Trophoblast cell (in vitro differentiated cells and primary cell): ENCODE data around the gene OBP2A.

Experiments used
- DNase-seq, 2 donors: peaks; one replicate each; pipeline ENCODE4 v3.0.0-alpha.2; 2016
- H2AFZ ChIP-seq: 2 replicates; pipeline ENCODE4 v1.6.1; 2013; ENCODE audit warnings: low read length, moderate library complexity, mild to moderate bottlenecking; ENCODE audit not compliant: insufficient read depth, poor library complexity
- H2AK5ac ChIP-seq: 2 replicates; pipeline ENCODE4 v1.6.1; 2013; ENCODE audit warnings: mild to moderate bottlenecking, low read length
- H2BK120ac ChIP-seq: 2 replicates; pipeline ENCODE4 v1.6.1; 2013; ENCODE audit warnings: low read length, mild to moderate bottlenecking, moderate library complexity; ENCODE audit not compliant: insufficient read depth, poor library complexity
- H2BK12ac ChIP-seq: 2 replicates; pipeline ENCODE4 v1.6.1; 2013; ENCODE audit warnings: mild to moderate bottlenecking, low read length, moderate library complexity
- H2BK5ac ChIP-seq: 2 replicates; pipeline ENCODE4 v1.6.1; 2013; ENCODE audit warnings: low read length, low read depth, moderate library complexity, mild to moderate bottlenecking; ENCODE audit not compliant: poor library complexity
- H3K14ac ChIP-seq: 2 replicates; pipeline ENCODE4 v1.6.1; 2013; ENCODE audit warnings: mild to moderate bottlenecking, low read length
- H3K18ac ChIP-seq: 2 replicates; pipeline ENCODE4 v1.6.1; 2013; ENCODE audit warnings: mild to moderate bottlenecking, low read length
- H3K23ac ChIP-seq: 2 replicates; pipeline ENCODE4 v1.6.1; 2013; ENCODE audit warnings: low read length
- H3K27ac ChIP-seq: 2 replicates; pipeline ENCODE4 v1.5.1; 2013; ENCODE audit warnings: low read depth, mild to moderate bottlenecking, inconsistent platforms, low read length, moderate library complexity
- H3K27me3 ChIP-seq: 2 replicates; pipeline ENCODE4 v1.6.1; 2013; ENCODE audit warnings: inconsistent platforms, mild to moderate bottlenecking, low read length, moderate library complexity; ENCODE audit not compliant: insufficient read depth
- H3K36me3 ChIP-seq, 2 experiments: 1 replicate in 1 of 2; 2 replicates in 1 of 2; pipeline ENCODE4 v1.6.1; 2013; ENCODE audit warnings: low read length in 2 of 2, mild to moderate bottlenecking in 2 of 2, moderate library complexity in 1 of 2; ENCODE audit not compliant: insufficient read depth in 2 of 2, control insufficient read depth in 1 of 2
- H3K4ac ChIP-seq: 2 replicates; pipeline ENCODE4 v1.6.1; 2013; ENCODE audit warnings: low read depth, mild to moderate bottlenecking, low read length, moderate library complexity
- H3K4me1 ChIP-seq, 2 experiments: 1 replicate in 1 of 2; 2 replicates in 1 of 2; pipeline ENCODE4 v1.6.1; 2013; ENCODE audit warnings: low read length in 2 of 2, mild to moderate bottlenecking in 2 of 2, moderate library complexity in 1 of 2; ENCODE audit not compliant: insufficient read depth in 2 of 2, control insufficient read depth in 1 of 2
- H3K4me2 ChIP-seq: 2 replicates; pipeline ENCODE4 v1.6.1; 2013; ENCODE audit warnings: inconsistent platforms, mild to moderate bottlenecking, low read length, moderate library complexity
- H3K4me3 ChIP-seq: 2 replicates; pipeline ENCODE4 v1.5.1; 2013; ENCODE audit warnings: mild to moderate bottlenecking, low read depth, low read length, inconsistent platforms
- H3K79me1 ChIP-seq: one replicate; pipeline ENCODE4 v1.6.1; 2013; ENCODE audit warnings: low read length
- H3K79me2 ChIP-seq: 2 replicates; pipeline ENCODE4 v1.6.1; 2013; ENCODE audit warnings: low read length, mild to moderate bottlenecking; ENCODE audit not compliant: control insufficient read depth, insufficient read depth, poor library complexity
- H3K9ac ChIP-seq: 2 replicates; pipeline ENCODE4 v1.6.1; 2013; ENCODE audit warnings: mild to moderate bottlenecking, low read length
- H3K9me3 ChIP-seq: 2 replicates; pipeline ENCODE4 v1.6.1; 2013; ENCODE audit warnings: low read depth, mild to moderate bottlenecking, control low read depth, inconsistent platforms, low read length; ENCODE audit not compliant: insufficient read depth
- H4K12ac ChIP-seq: 2 replicates; pipeline ENCODE4 v1.6.1; 2013; ENCODE audit warnings: low read depth, mild to moderate bottlenecking, low read length, moderate library complexity
- H4K8ac ChIP-seq: 2 replicates; pipeline ENCODE4 v1.6.1; 2013; ENCODE audit warnings: low read depth, mild to moderate bottlenecking, low read length, moderate library complexity
- H4K91ac ChIP-seq: one replicate; pipeline ENCODE4 v1.6.1; 2013; ENCODE audit warnings: low read depth, mild to moderate bottlenecking, low read length, moderate library complexity
- WGBS: extraction: QIAGEN DNeasy Blood & Tissue Kit; methylation state at CpG from one replicate; pipeline ENCODE4 v1.1.7; 2013; ENCODE audit warnings: missing lambda C conversion rate; ENCODE audit not compliant: insufficient read length, insufficient coverage; ENCODE audit errors: extremely low coverage; 5-methylcytosine and 5-hydroxymethylcytosine counted together

OBP2A gene

DNA sequence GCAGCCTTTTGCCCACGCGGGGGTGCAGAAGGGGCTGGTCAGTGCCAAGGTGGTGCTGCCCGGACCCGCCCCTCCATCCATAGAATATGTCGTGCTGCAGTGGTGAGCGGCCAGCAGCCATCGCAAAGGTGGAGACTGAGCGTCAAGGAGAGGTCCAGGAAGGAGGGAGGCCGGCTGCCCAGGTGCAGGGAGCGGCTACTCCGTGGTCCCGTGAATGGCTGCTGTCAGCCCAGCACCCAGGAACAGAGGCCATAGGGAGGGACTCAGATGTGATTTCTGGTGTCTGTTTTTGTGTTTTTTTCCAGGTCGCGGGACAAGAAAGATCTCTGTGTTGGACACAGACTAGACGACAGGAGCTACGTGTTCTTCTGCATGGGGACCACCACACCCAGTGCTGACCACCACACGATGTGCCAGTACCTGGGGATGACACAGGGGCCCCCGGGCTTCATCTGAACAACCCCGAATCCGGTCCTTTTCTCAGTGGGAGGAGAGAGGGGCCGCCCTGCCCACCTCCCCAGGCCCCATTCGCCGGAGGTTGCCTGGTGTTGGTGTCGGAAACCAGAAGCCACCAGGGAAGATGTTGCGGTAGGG, 44.7 kb downstream of the OBP2A start:
- Histone ChIP-seq H3K4me2 (no peak overlapping the region), H2AFZ (no peak overlapping the region), H3K14ac (no peak overlapping the region), H2AK5ac (no peak overlapping the region), H3K18ac (no peak overlapping the region), H4K12ac (no peak overlapping the region), H2BK5ac (no peak overlapping the region), H3K79me2 (no peaks in the 10 kb centered on the region), H2BK120ac (no peak overlapping the region), H2BK12ac (no peak overlapping the region), H4K91ac (no peak overlapping the region), H3K9me3 (peaks cover 2% of the 10 kb centered on the region), H4K8ac (no peak overlapping the region), H3K4me1 (peaks cover 0 to 2% of the 10 kb centered on the region in 2 experiments), H3K4me3 (no peak overlapping the region), H3K27me3 (no peaks in the 10 kb centered on the region), H3K27ac (no peak overlapping the region), H3K79me1 (no peaks in the 10 kb centered on the region), H3K4ac (no peak overlapping the region), H3K23ac (no peak overlapping the region), H3K9ac (no peak overlapping the region), H3K36me3 (no peaks in the 10 kb centered on the region)
- no peak for DNase-seq
- WGBS = no CpG with 5 or more reads among the region's 25 CpGs

DNA sequence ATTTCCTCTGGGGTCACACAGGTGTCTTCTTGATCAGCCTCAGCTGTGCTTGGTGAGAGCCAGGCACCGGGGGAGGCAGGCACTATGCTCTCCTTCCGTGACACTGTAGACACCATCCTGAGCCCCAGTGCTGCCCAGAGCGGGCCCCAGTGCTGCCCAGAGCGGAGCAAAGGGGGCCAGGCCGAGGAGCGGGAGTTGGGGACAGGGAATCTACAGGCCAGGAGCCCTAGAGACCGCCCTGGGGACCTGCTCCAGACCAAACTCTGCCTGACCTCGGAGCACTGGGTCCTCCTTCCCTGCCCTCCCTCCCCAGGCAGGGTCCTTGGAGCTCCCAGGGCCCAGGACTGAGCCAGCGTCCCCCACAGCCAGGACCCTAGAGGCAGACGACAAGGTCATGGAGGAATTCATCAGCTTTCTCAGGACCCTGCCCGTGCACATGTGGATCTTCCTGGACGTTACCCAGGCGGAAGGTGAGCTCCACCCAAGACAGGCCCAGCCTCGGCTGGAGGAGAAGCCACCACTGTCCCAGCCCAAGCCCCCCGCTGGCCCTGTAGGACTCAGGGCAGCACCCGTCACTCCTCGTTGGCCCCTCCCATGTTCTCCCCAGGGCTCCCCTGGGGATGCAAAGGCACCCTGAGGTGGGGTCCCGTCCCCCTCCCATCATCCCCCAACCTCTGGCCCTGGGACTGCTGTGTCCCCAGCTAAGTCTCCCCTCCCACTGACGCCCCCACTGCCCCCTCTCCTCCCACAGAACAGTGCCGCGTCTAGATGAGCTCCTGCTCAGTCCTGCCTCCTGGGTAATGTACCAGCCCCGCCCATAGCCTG, 45.8 kb downstream of the OBP2A start:
- H2BK5ac ChIP-seq = no peak overlapping the region

DNA sequence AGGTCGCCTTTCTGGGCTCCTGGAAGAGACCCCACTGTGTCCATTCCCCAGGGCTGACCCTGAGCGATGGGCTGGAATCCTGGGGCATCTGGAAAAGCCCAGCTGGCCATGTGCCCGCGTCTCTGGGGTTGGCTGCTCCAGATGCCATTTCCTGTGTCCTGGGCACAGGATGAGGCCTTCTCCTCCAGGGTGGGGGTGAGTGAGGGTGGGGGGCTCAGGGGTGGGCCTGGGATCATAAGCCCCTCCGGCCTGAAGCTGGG, 46.3 kb downstream of the OBP2A start:
- H4K12ac ChIP-seq = no peak overlapping the region
- no peak overlapping the region for H3K9ac ChIP-seq
- H3K4me1 ChIP-seq = no peaks in the 10 kb centered on the region
- no peak overlapping the region for H2BK5ac ChIP-seq
- H3K4me2 ChIP-seq = no peak overlapping the region
- H3K79me1 ChIP-seq = no peaks in the 10 kb centered on the region
- peaks cover 2% of the 10 kb centered on the region for H3K9me3 ChIP-seq
- no peak overlapping the region for H3K18ac ChIP-seq
- no peak overlapping the region for H3K4ac ChIP-seq
- H3K27ac ChIP-seq = no peak overlapping the region
- no peak overlapping the region for H4K91ac ChIP-seq
- no peak overlapping the region for H4K8ac ChIP-seq
- no peak overlapping the region for H2BK12ac ChIP-seq
- H3K36me3 ChIP-seq = no peaks in the 10 kb centered on the region
- no peak overlapping the region for H3K23ac ChIP-seq
- no peaks in the 10 kb centered on the region for H3K79me2 ChIP-seq
- no peak overlapping the region for H3K14ac ChIP-seq
- H2AK5ac ChIP-seq = no peak overlapping the region
- WGBS = no CpG with 5 or more reads among the region's 5 CpGs
- no peak for DNase-seq
- H3K27me3 ChIP-seq = no peaks in the 10 kb centered on the region
- H3K4me3 ChIP-seq = no peak overlapping the region
- no peak overlapping the region for H2AFZ ChIP-seq
- H2BK120ac ChIP-seq = no peak overlapping the region

More for the DNA sequence above, 45.8 kb downstream of the OBP2A start:
- H2AK5ac ChIP-seq = no peak overlapping the region
- no peak overlapping the region for H4K12ac ChIP-seq
- H2BK120ac ChIP-seq = no peak overlapping the region
- no peak overlapping the region for H3K4me3 ChIP-seq
- H3K79me2 ChIP-seq = no peaks in the 10 kb centered on the region
- H3K9me3 ChIP-seq = peaks cover 2% of the 10 kb centered on the region
- no peaks in the 10 kb centered on the region for H3K36me3 ChIP-seq
- no peak overlapping the region for H3K9ac ChIP-seq
- H3K4me2 ChIP-seq = no peak overlapping the region
- H3K79me1 ChIP-seq = no peaks in the 10 kb centered on the region
- no CpG with 5 or more reads among the region's 22 CpGs for WGBS
- no peak overlapping the region for H3K18ac ChIP-seq
- H4K8ac ChIP-seq = no peak overlapping the region
- H3K23ac ChIP-seq = no peak overlapping the region
- H3K27me3 ChIP-seq = no peaks in the 10 kb centered on the region
- no peak overlapping the region for H3K4ac ChIP-seq
- H2BK12ac ChIP-seq = no peak overlapping the region
- H3K14ac ChIP-seq = no peak overlapping the region
- no peak for DNase-seq
- H4K91ac ChIP-seq = no peak overlapping the region
- peaks cover 0 to 2% of the 10 kb centered on the region in 2 experiments for H3K4me1 ChIP-seq
- no peak overlapping the region for H3K27ac ChIP-seq
- no peak overlapping the region for H2AFZ ChIP-seq

DNA sequence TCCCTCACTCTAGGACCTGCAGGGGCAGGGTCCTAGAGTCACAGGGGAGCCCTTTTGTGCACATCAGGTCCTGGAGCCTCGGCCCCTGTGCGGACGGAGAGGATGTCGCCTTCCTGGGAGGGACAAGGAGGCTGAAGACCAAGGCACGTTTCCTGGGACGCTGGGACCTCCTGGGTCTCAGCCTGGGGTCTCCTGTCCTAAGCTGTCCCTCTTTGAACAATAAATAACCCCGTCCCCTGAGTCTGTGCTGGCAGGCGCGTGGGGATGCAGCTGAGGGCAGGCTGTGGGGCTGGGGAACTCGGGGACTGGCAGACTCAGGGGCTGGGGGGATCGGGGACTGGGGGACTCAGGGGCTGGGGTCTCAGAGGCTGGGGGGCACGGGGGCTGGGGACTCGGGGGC, 46.7 kb downstream of the OBP2A start:
- DNase-seq = no peak
- H3K27ac ChIP-seq = no peak overlapping the region
- no peak overlapping the region for H3K9ac ChIP-seq
- H3K4me1 ChIP-seq = no peaks in the 10 kb centered on the region
- no peak overlapping the region for H2AK5ac ChIP-seq
- H3K36me3 ChIP-seq = no peaks in the 10 kb centered on the region
- no peak overlapping the region for H2BK5ac ChIP-seq
- H4K12ac ChIP-seq = no peak overlapping the region
- no peaks in the 10 kb centered on the region for H3K79me2 ChIP-seq
- H3K18ac ChIP-seq = no peak overlapping the region
- H3K23ac ChIP-seq = no peak overlapping the region
- H2AFZ ChIP-seq = no peak overlapping the region
- H2BK12ac ChIP-seq = no peak overlapping the region
- no peak overlapping the region for H3K4ac ChIP-seq
- H4K8ac ChIP-seq = no peak overlapping the region
- no peak overlapping the region for H2BK120ac ChIP-seq
- no peak overlapping the region for H3K4me2 ChIP-seq
- peaks cover 2% of the 10 kb centered on the region for H3K9me3 ChIP-seq
- no peak overlapping the region for H4K91ac ChIP-seq
- no peak overlapping the region for H3K4me3 ChIP-seq
- H3K27me3 ChIP-seq = no peaks in the 10 kb centered on the region
- no peaks in the 10 kb centered on the region for H3K79me1 ChIP-seq
- WGBS = no CpG with 5 or more reads among the region's 13 CpGs
- H3K14ac ChIP-seq = no peak overlapping the region
